GM12878 (cell line): ENCODE measurements around the gene GIMAP7. TPM values are rescaled to one million over a fixed set of nuclear protein-coding genes. Genes with fewer than 3 reads are reported as not detected.

ENCODE experiments used
- ATAC-seq: fragments of 200-7000 bp; cut with Tn5 transposase; 3 replicates; pipeline ENCODE4 v1.9.1; 2020; ENCODE audit warnings: mild to moderate bottlenecking, moderate library complexity
- BruUV-seq: library from RNA; stranded (reverse); fragments of 400-500 nt; replicated peaks from 2 replicates; lab custom pipeline; 2021; lab: Mats Ljungman, UMichigan
- CTCF ChIA-PET: fragments of 300-600 bp; sonication (Branson Sonifier 250); formaldehyde crosslinking; extraction: SDS; loops from one replicate; lab custom pipeline; 2021; ENCODE audit warnings: inconsistent platforms; lab: Yijun Ruan, JAX
- POLR2A ChIA-PET: fragments of 350-600 bp; formaldehyde crosslinking; extraction: SDS; loops from one replicate; lab custom pipeline; 2021; ENCODE audit warnings: inconsistent platforms; lab: Charles Lee
- RAD21 ChIA-PET: fragments of 300-600 bp; sonication (Branson Sonifier 250); formaldehyde crosslinking; loops from one replicate; lab custom pipeline; 2023; ENCODE audit warnings: antibody characterized with exemption; ENCODE audit not compliant: unreplicated experiment; lab: Charles Lee
- SMC1A ChIA-PET: fragments of 300-600 bp; sonication (Branson Sonifier 250); formaldehyde crosslinking; loops from one replicate; lab custom pipeline; 2023; ENCODE audit not compliant: unreplicated experiment, uncharacterized antibody; lab: Charles Lee
- DNase-seq: peaks from one replicate; pipeline ENCODE4 v3.0.0-alpha.2; 2011; ENCODE audit warnings: low read depth, low spot score
- FAIRE-seq: peaks from 3 replicates; lab custom pipeline; 2011; peaks lifted over from hg19 to GRCh38; lab: Jason Lieb, UNC
- H2AFZ ChIP-seq: 2 replicates; pipeline ENCODE4 v1.6.0; 2011; ENCODE audit warnings: low read depth, low read length, control low read depth; ENCODE audit not compliant: control insufficient read depth
- H3K27ac ChIP-seq: 2 replicates; pipeline ENCODE4 v1.5.1; 2011; ENCODE audit warnings: control low read depth; ENCODE audit not compliant: control insufficient read depth, insufficient read depth
- H3K27me3 ChIP-seq, 2 experiments: replicated peaks in 1 of 2; 2 replicates each; pipeline versions ENCODE4 v1.6.0 to v1.6.1; 2011; ENCODE audit warnings: low read length in 1 of 2; ENCODE audit not compliant: control insufficient read depth in 2 of 2, insufficient read depth in 2 of 2
- H3K36me3 ChIP-seq, 2 experiments: 2 replicates each; pipeline ENCODE4 v1.5.1; 2011; ENCODE audit warnings: low read length in 1 of 2; ENCODE audit not compliant: control insufficient read depth in 2 of 2, insufficient read depth in 2 of 2
- H3K4me1 ChIP-seq: 2 replicates; pipeline ENCODE4 v1.6.1; 2011; ENCODE audit warnings: mild to moderate bottlenecking, low read length, moderate library complexity, mixed read lengths; ENCODE audit not compliant: control insufficient read depth, insufficient read depth
- H3K4me2 ChIP-seq: 2 replicates; pipeline ENCODE4 v1.6.0; 2011; ENCODE audit warnings: control low read depth; ENCODE audit not compliant: control insufficient read depth, insufficient read depth
- H3K4me3 ChIP-seq: fragments of 200-600 bp; sonication (generic); 2 replicates; pipeline ENCODE4 v1.5.1; 2016
- H3K79me2 ChIP-seq: 2 replicates; pipeline ENCODE4 v1.6.0; 2011; ENCODE audit warnings: low read length; ENCODE audit not compliant: control insufficient read depth, insufficient read depth
- H3K9ac ChIP-seq: 2 replicates; pipeline ENCODE4 v1.8.0; 2011; ENCODE audit warnings: low read length, control low read depth, mixed read lengths; ENCODE audit not compliant: control insufficient read depth, insufficient read depth
- H3K9me3 ChIP-seq: replicated peaks from 3 replicates; pipeline ENCODE4 v1.5.1; 2011; ENCODE audit warnings: mild to moderate bottlenecking, low read length; ENCODE audit not compliant: control insufficient read depth, insufficient read depth
- H4K20me1 ChIP-seq: 2 replicates; pipeline ENCODE4 v1.6.0; 2011; ENCODE audit not compliant: control insufficient read depth, insufficient read depth
- CEBPZ ChIP-seq: fragments of 150-350 bp; IDR thresholded peaks from 2 replicates; pipeline ENCODE4 v1.6.1; 2016; ENCODE audit warnings: low read depth, low read length
- CHD4 ChIP-seq: fragments of 200-600 bp; sonication (generic); IDR thresholded peaks from 2 replicates; pipeline ENCODE4 v1.6.1; 2016; ENCODE audit warnings: mild to moderate bottlenecking
- E4F1 ChIP-seq: fragments of 450-650 bp; IDR thresholded peaks from 2 replicates; pipeline ENCODE4 v1.6.1; 2018; ENCODE audit warnings: borderline replicate concordance, mild to moderate bottlenecking; ENCODE audit not compliant: partially characterized antibody
- ETV6 ChIP-seq, 2 experiments: fragments of 450-650 bp in 1 of 2; IDR thresholded peaks in 1 of 2; conservative IDR thresholded peaks in 1 of 2; 2 replicates each; pipeline ENCODE4 v1.6.1; 2014; ENCODE audit warnings: antibody characterized with exemption in 1 of 2, borderline replicate concordance in 1 of 2, low read depth in 1 of 2, mild to moderate bottlenecking in 1 of 2, moderate library complexity in 1 of 2
- HDAC2 ChIP-seq: fragments of 200-600 bp; sonication (generic); IDR thresholded peaks from 2 replicates; pipeline ENCODE4 v1.6.1; 2017
- MLLT1 ChIP-seq: fragments of 450-650 bp; IDR thresholded peaks from 2 replicates; pipeline ENCODE4 v1.6.1; 2016; ENCODE audit warnings: mild to moderate bottlenecking
- SMAD5 ChIP-seq: IDR thresholded peaks from 2 replicates; pipeline ENCODE4 v1.6.1; 2016; ENCODE audit warnings: antibody characterized with exemption, low read depth
- ZZZ3 ChIP-seq: IDR thresholded peaks from 2 replicates; pipeline ENCODE4 v1.6.1; 2011; ENCODE audit warnings: low read depth; ENCODE audit not compliant: control insufficient read depth, insufficient read length
- WGBS: methylation state at CpG from one replicate; pipeline ENCODE4 v1.1.6; 2016; ENCODE audit warnings: low lambda C conversion rate; ENCODE audit not compliant: insufficient replicate concordance, insufficient coverage; ENCODE audit errors: missing lambda C conversion rate; 5-methylcytosine and 5-hydroxymethylcytosine counted together
- in situ Hi-C: fragments of 300-500 bp; cut with MboI; formaldehyde crosslinking; loops from 9 replicates; pipeline ENCODE4 v1.14.3; 2018; ENCODE audit warnings: mixed read lengths
- intact Hi-C: fragments of 100-400 bp; cut with micrococcal nuclease; formaldehyde crosslinking; loops from one replicate; pipeline ENCODE4 v1.14.2; 2022; ENCODE audit not compliant: unreplicated experiment
- polyA plus RNA-seq, 11 experiments: library from polyadenylated mRNA; depleted of rRNA in 4 of 11; unstranded in 6 of 11; stranded (reverse) in 5 of 11; fragments of >200 nt; fragmentation: Nextera tagmentation in 4 of 11; fragmentation: Illumina TruSeq in 1 of 11; extraction: Ambion mirVana in 4 of 11; extraction: Trizol in 1 of 11; gene quantifications; 1 replicate in 1 of 11; 2 replicates in 10 of 11; pipeline versions ENCODE4 v1.2.1 to v1.2.3, GENCODE V29; 2011 to 2016; ENCODE audit warnings: inconsistent platforms in 2 of 11, missing spikeins in 2 of 11, low read depth in 1 of 11
- total RNA-seq, 4 experiments: library from RNA; depleted of rRNA in 3 of 4; stranded (reverse); fragments of >200 nt in 3 of 4; fragmentation: Illumina TruSeq in 1 of 4; extraction: Trizol in 1 of 4; gene quantifications; 2 replicates each; pipeline versions ENCODE4 v1.2.1 to v1.2.3, GENCODE V29; 2013 to 2021
- TF ChIP-seq, protein P1 (sequence below): fragments of 450-650 bp; IDR thresholded peaks from 2 replicates; pipeline ENCODE4 v1.6.1; 2016; ENCODE audit warnings: mild to moderate bottlenecking
- TF ChIP-seq, protein P2 (sequence below): fragments of 450-650 bp; IDR thresholded peaks from 2 replicates; pipeline ENCODE4 v1.6.1; 2017; ENCODE audit warnings: mild to moderate bottlenecking, low read depth, inconsistent platforms; ENCODE audit not compliant: poor library complexity, severe bottlenecking

The GIMAP7 gene
- total and polyA plus RNA-seq, 10 of the 15 experiments (the other 5 are each of a cell fraction or from before 2014, with no cell fraction given): 2.7 to 16.6 (median 5.4) TPM

GRCh38 chr7:150567871-150568301 is 53.2 kb downstream of the GIMAP7 start:
- Histone ChIP-seq H2AFZ (peak overlapping the region; percentile 66), H3K9me3 (peaks cover 4% of the 10 kb centered on the region), H4K20me1 (no peaks in the 10 kb centered on the region), H3K79me2 (no peaks in the 10 kb centered on the region; the same call in 1 of the 2 replicates), H3K36me3 (no peaks in the 10 kb centered on the region), H3K4me2 (peak overlapping the region; percentile 44; the same call in 1 of the 2 replicates), H3K9ac (0 out of 2 replicates have a peak overlapping the region, but pooled peaks have one; percentile 20), H3K27ac (no peak overlapping the region; the same call in 1 of the 2 replicates), H3K27me3 (no peaks in the 10 kb centered on the region), H3K4me3 (peak overlapping the region; percentile 51), H3K4me1 (no peaks in the 10 kb centered on the region)
- FAIRE-seq (no peak), ATAC-seq (no peak), DNase-seq (no peak)
- no TSS peak for BruUV-seq
- POLR2A ChIA-PET: interaction anchor here (0.6 kb wide), 1 partner anchor 36 kb away, joined by 3 read pairs; no protein-coding TSS in a partner anchor
- 62% methylated on average over 3 of the region's 3 CpGs for WGBS
- SMC1A ChIA-PET: interaction anchor here (0.8 to 2.7 kb wide), 5 partner anchors 9 to 121 kb away, joined by 3 to 6 read pairs (median 3); partner anchors contain the start of gene GIMAP8
- RAD21 ChIA-PET: interaction anchor here (0.9 kb wide), 2 partner anchors 119 to 209 kb away, joined by 3 read pairs; no protein-coding TSS in a partner anchor
- CTCF ChIA-PET: interaction anchor here (1.9 to 2.7 kb wide), 2 partner anchors 119 to 188 kb away, joined by 7 to 8 read pairs; no protein-coding TSS in a partner anchor
- intact Hi-C loops: no loop called here
- in situ Hi-C loops: no loop called here
- TF ChIP-seq, protein P1, sequence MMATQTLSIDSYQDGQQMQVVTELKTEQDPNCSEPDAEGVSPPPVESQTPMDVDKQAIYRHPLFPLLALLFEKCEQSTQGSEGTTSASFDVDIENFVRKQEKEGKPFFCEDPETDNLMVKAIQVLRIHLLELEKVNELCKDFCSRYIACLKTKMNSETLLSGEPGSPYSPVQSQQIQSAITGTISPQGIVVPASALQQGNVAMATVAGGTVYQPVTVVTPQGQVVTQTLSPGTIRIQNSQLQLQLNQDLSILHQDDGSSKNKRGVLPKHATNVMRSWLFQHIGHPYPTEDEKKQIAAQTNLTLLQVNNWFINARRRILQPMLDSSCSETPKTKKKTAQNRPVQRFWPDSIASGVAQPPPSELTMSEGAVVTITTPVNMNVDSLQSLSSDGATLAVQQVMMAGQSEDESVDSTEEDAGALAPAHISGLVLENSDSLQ: no peak
- TF ChIP-seq, protein P2, sequence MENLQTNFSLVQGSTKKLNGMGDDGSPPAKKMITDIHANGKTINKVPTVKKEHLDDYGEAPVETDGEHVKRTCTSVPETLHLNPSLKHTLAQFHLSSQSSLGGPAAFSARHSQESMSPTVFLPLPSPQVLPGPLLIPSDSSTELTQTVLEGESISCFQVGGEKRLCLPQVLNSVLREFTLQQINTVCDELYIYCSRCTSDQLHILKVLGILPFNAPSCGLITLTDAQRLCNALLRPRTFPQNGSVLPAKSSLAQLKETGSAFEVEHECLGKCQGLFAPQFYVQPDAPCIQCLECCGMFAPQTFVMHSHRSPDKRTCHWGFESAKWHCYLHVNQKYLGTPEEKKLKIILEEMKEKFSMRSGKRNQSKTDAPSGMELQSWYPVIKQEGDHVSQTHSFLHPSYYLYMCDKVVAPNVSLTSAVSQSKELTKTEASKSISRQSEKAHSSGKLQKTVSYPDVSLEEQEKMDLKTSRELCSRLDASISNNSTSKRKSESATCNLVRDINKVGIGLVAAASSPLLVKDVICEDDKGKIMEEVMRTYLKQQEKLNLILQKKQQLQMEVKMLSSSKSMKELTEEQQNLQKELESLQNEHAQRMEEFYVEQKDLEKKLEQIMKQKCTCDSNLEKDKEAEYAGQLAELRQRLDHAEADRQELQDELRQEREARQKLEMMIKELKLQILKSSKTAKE: no peak
- TF ChIP-seq MLLT1 (no peak), ZZZ3 (no peak), SMAD5 (no peak), ETV6 (conservative IDR thresholded peaks at IDR 0.05 in 1 of 2, IDR thresholded peaks at IDR 0.05 in 1 of 2; ENCODE audit: borderline replicate concordance in 1 of 2, low read depth in 1 of 2) (no peak), CEBPZ (no peak), CHD4 (no peak), HDAC2 (no peak), E4F1 (no peak)
